ENCODE data around the gene PPP2R2C.

The PPP2R2C gene

GRCh38 chr4:6493658-6494304 lies 21.4 kb upstream of the PPP2R2C start:
- Histone ChIP-seq H3K27me3 (ENCODE audit: insufficient read depth, insufficient read length) (no peaks in the 10 kb centered on the region), H3K4me1 (ENCODE audit: insufficient read depth, insufficient read length) (peaks cover 6% of the 10 kb centered on the region), H3K9me3 (ENCODE audit: insufficient read depth, low read length) (peaks cover 12% of the 10 kb centered on the region; the same call in 1 of the 2 replicates), H3K9ac (ENCODE audit: insufficient read length, low read depth) (no peak overlapping the region), H3K36me3 (ENCODE audit: insufficient read depth, insufficient read length, low read length) (no peaks in the 10 kb centered on the region), H3K4me3 (ENCODE audit: insufficient read length, low read depth) (no peak overlapping the region)
- no peak for TF ChIP-seq YY1 (IDR thresholded peaks at IDR 0.05; ENCODE audit: insufficient read depth, insufficient read length)
- no peak for TF ChIP-seq ZNF274 (IDR thresholded peaks at IDR 0.05; ENCODE audit: low read depth, low read length)
- TF ChIP-seq SUZ12 (IDR thresholded peaks at IDR 0.05; ENCODE audit: extremely low read depth, insufficient read depth, insufficient read length): no peak
- no peak for DNase-seq (ENCODE audit: low read depth, low spot score)

GRCh38 chr4:6492861-6493657 lies 20.6 kb upstream of the PPP2R2C start:
- Histone ChIP-seq H3K4me3 (ENCODE audit: insufficient read length, low read depth) (no peak overlapping the region), H3K27me3 (ENCODE audit: insufficient read depth, insufficient read length) (no peaks in the 10 kb centered on the region), H3K4me1 (ENCODE audit: insufficient read depth, insufficient read length) (peaks cover 6% of the 10 kb centered on the region), H3K9me3 (ENCODE audit: insufficient read depth, low read length) (peaks cover 12% of the 10 kb centered on the region; the same call in 1 of the 2 replicates), H3K9ac (ENCODE audit: insufficient read length, low read depth) (no peak overlapping the region), H3K36me3 (ENCODE audit: insufficient read depth, insufficient read length, low read length) (no peaks in the 10 kb centered on the region)
- TF ChIP-seq SUZ12 (IDR thresholded peaks at IDR 0.05; ENCODE audit: extremely low read depth, insufficient read depth, insufficient read length) (no peak), ZNF274 (IDR thresholded peaks at IDR 0.05; ENCODE audit: low read depth, low read length) (no peak), YY1 (IDR thresholded peaks at IDR 0.05; ENCODE audit: insufficient read depth, insufficient read length) (no peak)
- no peak for DNase-seq (ENCODE audit: low read depth, low spot score)

GRCh38 chr4:6492027-6492590 lies 19.7 kb upstream of the PPP2R2C start:
- Histone ChIP-seq H3K4me1 (ENCODE audit: insufficient read depth, insufficient read length) (peaks cover 6% of the 10 kb centered on the region), H3K9me3 (ENCODE audit: insufficient read depth, low read length) (peaks cover 9% of the 10 kb centered on the region; the same call in 1 of the 2 replicates)

GRCh38 chr4:6491235-6491634 lies 18.8 kb upstream of the PPP2R2C start:
- TF ChIP-seq YY1 (IDR thresholded peaks at IDR 0.05; ENCODE audit: insufficient read depth, insufficient read length) (no peak), SUZ12 (IDR thresholded peaks at IDR 0.05; ENCODE audit: extremely low read depth, insufficient read depth, insufficient read length) (no peak), ZNF274 (IDR thresholded peaks at IDR 0.05; ENCODE audit: low read depth, low read length) (no peak)
- Histone ChIP-seq H3K9ac (ENCODE audit: insufficient read length, low read depth) (no peak overlapping the region), H3K9me3 (ENCODE audit: insufficient read depth, low read length) (peaks cover 9% of the 10 kb centered on the region), H3K4me3 (ENCODE audit: insufficient read length, low read depth) (no peak overlapping the region), H3K36me3 (ENCODE audit: insufficient read depth, insufficient read length, low read length) (no peaks in the 10 kb centered on the region), H3K4me1 (ENCODE audit: insufficient read depth, insufficient read length) (peaks cover 6% of the 10 kb centered on the region), H3K27me3 (ENCODE audit: insufficient read depth, insufficient read length) (no peaks in the 10 kb centered on the region)
- DNase-seq (ENCODE audit: low read depth, low spot score): no peak

More at GRCh38 chr4:6492027-6492590, 19.7 kb upstream of the PPP2R2C start:
- Histone ChIP-seq H3K27me3 (ENCODE audit: insufficient read depth, insufficient read length) (no peaks in the 10 kb centered on the region), H3K36me3 (ENCODE audit: insufficient read depth, insufficient read length, low read length) (no peaks in the 10 kb centered on the region), H3K9ac (ENCODE audit: insufficient read length, low read depth) (no peak overlapping the region), H3K4me3 (ENCODE audit: insufficient read length, low read depth) (no peak overlapping the region)
- TF ChIP-seq YY1 (IDR thresholded peaks at IDR 0.05; ENCODE audit: insufficient read depth, insufficient read length) (no peak), SUZ12 (IDR thresholded peaks at IDR 0.05; ENCODE audit: extremely low read depth, insufficient read depth, insufficient read length) (no peak), ZNF274 (IDR thresholded peaks at IDR 0.05; ENCODE audit: low read depth, low read length) (no peak)
- DNase-seq (ENCODE audit: low read depth, low spot score): no peak

GRCh38 chr4:6489927-6490326 lies 17.5 kb upstream of the PPP2R2C start:
- Histone ChIP-seq H3K36me3 (ENCODE audit: insufficient read depth, insufficient read length, low read length) (no peaks in the 10 kb centered on the region), H3K27me3 (ENCODE audit: insufficient read depth, insufficient read length) (no peaks in the 10 kb centered on the region), H3K4me3 (ENCODE audit: insufficient read length, low read depth) (no peak overlapping the region), H3K4me1 (ENCODE audit: insufficient read depth, insufficient read length) (peaks cover 6% of the 10 kb centered on the region), H3K9me3 (ENCODE audit: insufficient read depth, low read length) (peaks cover 20% of the 10 kb centered on the region), H3K9ac (ENCODE audit: insufficient read length, low read depth) (no peak overlapping the region)
- no peak for TF ChIP-seq YY1 (IDR thresholded peaks at IDR 0.05; ENCODE audit: insufficient read depth, insufficient read length)
- no peak for TF ChIP-seq SUZ12 (IDR thresholded peaks at IDR 0.05; ENCODE audit: extremely low read depth, insufficient read depth, insufficient read length)
- TF ChIP-seq ZNF274 (IDR thresholded peaks at IDR 0.05; ENCODE audit: low read depth, low read length): no peak
- no peak for DNase-seq (ENCODE audit: low read depth, low spot score)

GRCh38 chr4:6487466-6487865 lies 15.1 kb upstream of the PPP2R2C start:
- H3K27me3 ChIP-seq (ENCODE audit: insufficient read depth, insufficient read length): no peaks in the 10 kb centered on the region
- H3K4me3 ChIP-seq (ENCODE audit: insufficient read length, low read depth): no peak overlapping the region
- H3K4me1 ChIP-seq (ENCODE audit: insufficient read depth, insufficient read length): no peaks in the 10 kb centered on the region
- peaks cover 20% of the 10 kb centered on the region for H3K9me3 ChIP-seq (ENCODE audit: insufficient read depth, low read length)
- no peak overlapping the region for H3K9ac ChIP-seq (ENCODE audit: insufficient read length, low read depth)
- no peak for DNase-seq (ENCODE audit: low read depth, low spot score)
- H3K36me3 ChIP-seq (ENCODE audit: insufficient read depth, insufficient read length, low read length): no peaks in the 10 kb centered on the region
- no peak for TF ChIP-seq YY1 (IDR thresholded peaks at IDR 0.05; ENCODE audit: insufficient read depth, insufficient read length)
- no peak for TF ChIP-seq SUZ12 (IDR thresholded peaks at IDR 0.05; ENCODE audit: extremely low read depth, insufficient read depth, insufficient read length)
- no peak for TF ChIP-seq ZNF274 (IDR thresholded peaks at IDR 0.05; ENCODE audit: low read depth, low read length)

All from NT2/D1 (cell line).